PC-3 (cell line): ENCODE data around the gene NOS1.

Source experiments
- EZH2 ChIP-seq: fragments of 300-600 bp; sonication (generic); IDR thresholded peaks from one replicate; pipeline ENCODE4 v1.6.1; 2017; ENCODE audit warnings: antibody characterized with exemption, mild to moderate bottlenecking, low read length; ENCODE audit not compliant: unreplicated experiment
- EZH2phosphoT487 ChIP-seq: fragments of 300-600 bp; sonication (generic); IDR thresholded peaks from 2 replicates; pipeline ENCODE4 v1.6.1; 2018; ENCODE audit warnings: mild to moderate bottlenecking, antibody characterized with exemption, low read length, borderline replicate concordance
- TF ChIP-seq, protein P1 (sequence below): fragments of 300-600 bp; sonication (generic); conservative IDR thresholded peaks from 2 replicates; pipeline ENCODE4 v1.5.1; 2017; ENCODE audit warnings: antibody characterized with exemption, low read depth, mild to moderate bottlenecking, low read length

DNA sequence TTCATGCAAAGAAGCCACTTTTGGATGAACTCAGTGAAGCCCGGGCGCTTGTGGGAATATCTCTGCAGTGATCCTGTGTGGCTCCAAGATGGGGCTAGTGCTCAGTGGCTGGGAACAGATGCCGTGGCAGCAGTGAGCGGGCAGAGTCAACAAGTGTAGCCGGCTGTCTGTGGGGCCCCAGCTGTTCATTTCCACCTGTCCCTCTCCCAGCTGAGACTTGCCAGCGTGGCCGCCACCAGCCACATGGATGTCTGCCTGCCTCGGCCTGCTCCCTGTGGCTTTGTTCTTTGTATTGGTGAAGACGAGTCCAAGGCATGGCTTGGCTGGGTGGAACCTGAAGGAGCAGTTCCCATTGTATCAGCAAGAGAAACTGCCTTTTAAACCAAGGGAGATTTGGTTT lies 77.3 kb downstream of the NOS1 start:
- TF ChIP-seq, protein P1, sequence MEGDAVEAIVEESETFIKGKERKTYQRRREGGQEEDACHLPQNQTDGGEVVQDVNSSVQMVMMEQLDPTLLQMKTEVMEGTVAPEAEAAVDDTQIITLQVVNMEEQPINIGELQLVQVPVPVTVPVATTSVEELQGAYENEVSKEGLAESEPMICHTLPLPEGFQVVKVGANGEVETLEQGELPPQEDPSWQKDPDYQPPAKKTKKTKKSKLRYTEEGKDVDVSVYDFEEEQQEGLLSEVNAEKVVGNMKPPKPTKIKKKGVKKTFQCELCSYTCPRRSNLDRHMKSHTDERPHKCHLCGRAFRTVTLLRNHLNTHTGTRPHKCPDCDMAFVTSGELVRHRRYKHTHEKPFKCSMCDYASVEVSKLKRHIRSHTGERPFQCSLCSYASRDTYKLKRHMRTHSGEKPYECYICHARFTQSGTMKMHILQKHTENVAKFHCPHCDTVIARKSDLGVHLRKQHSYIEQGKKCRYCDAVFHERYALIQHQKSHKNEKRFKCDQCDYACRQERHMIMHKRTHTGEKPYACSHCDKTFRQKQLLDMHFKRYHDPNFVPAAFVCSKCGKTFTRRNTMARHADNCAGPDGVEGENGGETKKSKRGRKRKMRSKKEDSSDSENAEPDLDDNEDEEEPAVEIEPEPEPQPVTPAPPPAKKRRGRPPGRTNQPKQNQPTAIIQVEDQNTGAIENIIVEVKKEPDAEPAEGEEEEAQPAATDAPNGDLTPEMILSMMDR, result no peak
- no peak for TF ChIP-seq EZH2phosphoT487
- TF ChIP-seq EZH2, result no peak
